Nephron (organoid): ENCODE data around the gene ETS1.

Experiments
- H3K27ac Mint-ChIP-seq, 3 experiments: 2 replicates each; pipeline ENCODE4 v1.8.0; 2020; ENCODE audit warnings: mixed read lengths in 3 of 3, mild to moderate bottlenecking in 2 of 3, moderate library complexity in 1 of 3
- H3K27me3 Mint-ChIP-seq: 2 replicates; pipeline ENCODE4 v1.8.0; 2021; ENCODE audit warnings: low read depth, mild to moderate bottlenecking, moderate library complexity, mixed read lengths
- H3K36me3 Mint-ChIP-seq: 2 replicates; pipeline ENCODE4 v1.8.0; 2020; ENCODE audit warnings: low read depth, mixed read lengths
- H3K4me1 Mint-ChIP-seq: 2 replicates; pipeline ENCODE4 v1.8.0; 2020; ENCODE audit warnings: mixed read lengths
- H3K4me3 Mint-ChIP-seq, 3 experiments: 2 replicates each; pipeline ENCODE4 v1.8.0; 2020; ENCODE audit warnings: mild to moderate bottlenecking in 3 of 3, mixed read lengths in 3 of 3, moderate library complexity in 2 of 3
- H3K9me3 Mint-ChIP-seq: 2 replicates; pipeline ENCODE4 v1.8.0; 2020; ENCODE audit warnings: mixed read lengths
- CTCF ChIP-seq, 3 experiments: fragments of 200-600 bp; sonication (generic); IDR thresholded peaks; one replicate each; pipeline ENCODE4 v1.5.0; 2021; ENCODE audit warnings: antibody characterized with exemption in 3 of 3; ENCODE audit not compliant: unreplicated experiment in 3 of 3

Gene ETS1

GRCh38 chr11:128434411-128434810, 152.9 kb downstream of the ETS1 start:
- H3K9me3 Mint-ChIP-seq: peaks cover 3% of the 10 kb centered on the region
- no peak overlapping the region for H3K4me3 Mint-ChIP-seq
- H3K4me1 Mint-ChIP-seq: peaks cover 35% of the 10 kb centered on the region
- H3K36me3 Mint-ChIP-seq: no peaks in the 10 kb centered on the region
- no peaks in the 10 kb centered on the region for H3K27me3 Mint-ChIP-seq
- no peak for TF ChIP-seq CTCF (IDR thresholded peaks at IDR 0.05; ENCODE audit: unreplicated experiment in 3 of 3)
- H3K27ac Mint-ChIP-seq: peak overlapping the region in 2 of 3 experiments; percentile 0 to 1

GRCh38 chr11:128432926-128433325, 154.4 kb downstream of the ETS1 start:
- TF ChIP-seq CTCF (IDR thresholded peaks at IDR 0.05; ENCODE audit: unreplicated experiment in 3 of 3): no peak
- no peaks in the 10 kb centered on the region for H3K36me3 Mint-ChIP-seq
- H3K27ac Mint-ChIP-seq: peak overlapping the region in 1 of 3 experiments; percentile 27

GRCh38 chr11:128431931-128432330, 155.4 kb downstream of the ETS1 start:
- Mint-ChIP-seq H3K4me1 (peaks cover 29% of the 10 kb centered on the region), H3K36me3 (no peaks in the 10 kb centered on the region), H3K27me3 (no peaks in the 10 kb centered on the region), H3K27ac (peak overlapping the region; percentile 8 to 44 (median 18)), H3K4me3 (no peak overlapping the region), H3K9me3 (no peaks in the 10 kb centered on the region)
- no peak for TF ChIP-seq CTCF (IDR thresholded peaks at IDR 0.05; ENCODE audit: unreplicated experiment in 3 of 3)

More at GRCh38 chr11:128432926-128433325, 154.4 kb downstream of the ETS1 start:
- no peaks in the 10 kb centered on the region for H3K27me3 Mint-ChIP-seq
- H3K4me3 Mint-ChIP-seq: no peak overlapping the region
- no peaks in the 10 kb centered on the region for H3K9me3 Mint-ChIP-seq
- peaks cover 35% of the 10 kb centered on the region for H3K4me1 Mint-ChIP-seq

- Mint-ChIP-seq H3K9me3 (no peaks in the 10 kb centered on the region), H3K27ac (peak overlapping the region in 2 of 3 experiments; percentile 34 to 66), H3K36me3 (no peaks in the 10 kb centered on the region), H3K4me1 (peaks cover 37% of the 10 kb centered on the region), H3K27me3 (no peaks in the 10 kb centered on the region), H3K4me3 (no peak overlapping the region)
- TF ChIP-seq CTCF (IDR thresholded peaks at IDR 0.05; ENCODE audit: unreplicated experiment in 3 of 3): no peak
Measured at GRCh38 chr11:128428935-128429334, 158.4 kb downstream of the ETS1 start.

- Mint-ChIP-seq H3K4me1 (peaks cover 49% of the 10 kb centered on the region), H3K36me3 (no peaks in the 10 kb centered on the region), H3K4me3 (peak overlapping the region in 1 of 3 experiments; percentile 15), H3K27me3 (no peaks in the 10 kb centered on the region), H3K9me3 (no peaks in the 10 kb centered on the region), H3K27ac (peak overlapping the region; percentile 24 to 81 (median 80))
- TF ChIP-seq CTCF (IDR thresholded peaks at IDR 0.05; ENCODE audit: unreplicated experiment in 3 of 3): no peak
Measured at GRCh38 chr11:128424851-128425285, 162.5 kb downstream of the ETS1 start.

- no peaks in the 10 kb centered on the region for H3K9me3 Mint-ChIP-seq
- H3K4me1 Mint-ChIP-seq: peaks cover 55% of the 10 kb centered on the region
- H3K4me3 Mint-ChIP-seq: no peak overlapping the region
- TF ChIP-seq CTCF (IDR thresholded peaks at IDR 0.05; ENCODE audit: unreplicated experiment in 3 of 3): no peak
- peak overlapping the region; percentile 24 to 81 (median 80) for H3K27ac Mint-ChIP-seq
- H3K27me3 Mint-ChIP-seq: no peaks in the 10 kb centered on the region
- no peaks in the 10 kb centered on the region for H3K36me3 Mint-ChIP-seq
Measured at GRCh38 chr11:128424271-128424711, 163.1 kb downstream of the ETS1 start.
